Vagina (tissue), 2 donors: ENCODE results near the gene HEPH.

Source experiments
- POLR2A ChIP-seq, 2 donors: fragments of 450-650 bp; IDR thresholded peaks; one replicate each; pipeline ENCODE4 v1.6.1; 2017; ENCODE audit warnings: antibody characterized with exemption in 2 of 2, mild to moderate bottlenecking in 2 of 2, moderate library complexity in 2 of 2
- TF ChIP-seq, protein P1 (sequence below), 3 experiments: fragments of 450-650 bp in 2 of 3; fragments of 200-600 bp in 1 of 3; sonication (generic) in 1 of 3; IDR thresholded peaks; one replicate each; pipeline ENCODE4 v1.5.1; 2017 to 2019; ENCODE audit warnings: antibody characterized with exemption in 3 of 3, mild to moderate bottlenecking in 2 of 3, moderate library complexity in 2 of 3

DNA sequence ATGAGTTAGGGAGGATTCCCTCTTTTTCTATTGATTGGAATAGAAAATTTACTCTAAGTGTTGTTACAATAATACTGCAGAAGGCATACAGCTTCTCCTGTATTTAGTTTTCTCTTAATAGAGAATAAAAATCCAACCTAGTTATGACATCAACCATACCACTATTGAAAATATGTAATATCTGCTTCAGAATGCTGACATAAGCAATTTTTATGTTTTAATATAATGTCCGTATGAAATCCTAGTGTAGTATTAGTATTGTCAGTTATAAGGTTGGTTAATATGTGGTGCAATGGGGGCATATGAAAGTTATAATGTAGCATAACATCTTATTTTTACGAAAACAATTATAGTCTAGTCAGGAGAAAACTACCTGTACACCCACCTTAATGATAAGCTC, 68.2 kb downstream of the HEPH start:
- TF ChIP-seq, protein P1, sequence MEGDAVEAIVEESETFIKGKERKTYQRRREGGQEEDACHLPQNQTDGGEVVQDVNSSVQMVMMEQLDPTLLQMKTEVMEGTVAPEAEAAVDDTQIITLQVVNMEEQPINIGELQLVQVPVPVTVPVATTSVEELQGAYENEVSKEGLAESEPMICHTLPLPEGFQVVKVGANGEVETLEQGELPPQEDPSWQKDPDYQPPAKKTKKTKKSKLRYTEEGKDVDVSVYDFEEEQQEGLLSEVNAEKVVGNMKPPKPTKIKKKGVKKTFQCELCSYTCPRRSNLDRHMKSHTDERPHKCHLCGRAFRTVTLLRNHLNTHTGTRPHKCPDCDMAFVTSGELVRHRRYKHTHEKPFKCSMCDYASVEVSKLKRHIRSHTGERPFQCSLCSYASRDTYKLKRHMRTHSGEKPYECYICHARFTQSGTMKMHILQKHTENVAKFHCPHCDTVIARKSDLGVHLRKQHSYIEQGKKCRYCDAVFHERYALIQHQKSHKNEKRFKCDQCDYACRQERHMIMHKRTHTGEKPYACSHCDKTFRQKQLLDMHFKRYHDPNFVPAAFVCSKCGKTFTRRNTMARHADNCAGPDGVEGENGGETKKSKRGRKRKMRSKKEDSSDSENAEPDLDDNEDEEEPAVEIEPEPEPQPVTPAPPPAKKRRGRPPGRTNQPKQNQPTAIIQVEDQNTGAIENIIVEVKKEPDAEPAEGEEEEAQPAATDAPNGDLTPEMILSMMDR (IDR thresholded peaks at IDR 0.05), result no peak
- TF ChIP-seq POLR2A (IDR thresholded peaks at IDR 0.05), result no peak
